Mononuclear cell (primary cell): ENCODE data around the gene PDLIM1. TPM values are rescaled to one million over a fixed set of nuclear protein-coding genes. Genes with fewer than 3 reads are reported as not detected.

Source experiments
- H3K27me3 ChIP-seq: 2 replicates; pipeline ENCODE4 v1.6.0; 2011; ENCODE audit warnings: low read length, control low read depth; ENCODE audit not compliant: insufficient read depth
- H3K4me1 ChIP-seq: 2 replicates; pipeline ENCODE4 v1.5.1; 2011; ENCODE audit warnings: mild to moderate bottlenecking, low read length, control low read depth; ENCODE audit not compliant: insufficient read depth
- H3K4me3 ChIP-seq: 2 replicates; pipeline ENCODE4 v1.5.1; 2011; ENCODE audit warnings: mild to moderate bottlenecking, low read length, moderate library complexity
- H3K9me3 ChIP-seq: 2 replicates; pipeline ENCODE4 v1.5.1; 2011; ENCODE audit warnings: low read depth, mild to moderate bottlenecking, control low read depth, low read length
- total RNA-seq: library from RNA; depleted of rRNA; stranded (reverse); fragments of >200 nt; gene quantifications from one replicate; pipeline ENCODE4 v1.2.3, GENCODE V29; 2012

PDLIM1 gene
- total RNA-seq, 1 donor = 19.9 TPM

GRCh38 chr10:95285556-95285955 is 5.2 kb downstream of the PDLIM1 start:
- Histone ChIP-seq H3K4me3 (no peak overlapping the region), H3K9me3 (no peaks in the 10 kb centered on the region), H3K4me1 (peaks cover 11% of the 10 kb centered on the region), H3K27me3 (peaks cover 16% of the 10 kb centered on the region)

DNA sequence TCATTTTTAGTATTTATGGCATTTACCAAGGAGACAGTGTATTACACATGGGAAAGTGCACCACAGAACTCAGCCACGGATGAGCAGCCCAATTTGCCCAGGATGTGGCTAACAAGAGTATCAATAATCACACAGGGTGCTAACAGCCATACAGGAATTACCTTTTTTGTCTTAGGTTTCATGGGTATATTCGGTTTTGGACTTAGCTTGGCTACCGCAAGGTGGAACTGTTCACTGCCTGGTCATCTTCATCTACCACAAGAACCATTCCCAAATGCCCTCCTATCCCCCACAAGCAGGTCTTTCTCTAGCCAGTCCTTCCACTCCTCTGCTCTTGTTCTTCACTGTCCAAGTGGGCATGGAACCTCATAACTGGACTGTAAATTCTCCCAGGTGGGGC is 6.0 kb downstream of the PDLIM1 start:
- H3K9me3 ChIP-seq = no peaks in the 10 kb centered on the region
- H3K4me3 ChIP-seq = no peak overlapping the region
- H3K4me1 ChIP-seq = peaks cover 8% of the 10 kb centered on the region
- H3K27me3 ChIP-seq = peaks cover 13% of the 10 kb centered on the region

DNA sequence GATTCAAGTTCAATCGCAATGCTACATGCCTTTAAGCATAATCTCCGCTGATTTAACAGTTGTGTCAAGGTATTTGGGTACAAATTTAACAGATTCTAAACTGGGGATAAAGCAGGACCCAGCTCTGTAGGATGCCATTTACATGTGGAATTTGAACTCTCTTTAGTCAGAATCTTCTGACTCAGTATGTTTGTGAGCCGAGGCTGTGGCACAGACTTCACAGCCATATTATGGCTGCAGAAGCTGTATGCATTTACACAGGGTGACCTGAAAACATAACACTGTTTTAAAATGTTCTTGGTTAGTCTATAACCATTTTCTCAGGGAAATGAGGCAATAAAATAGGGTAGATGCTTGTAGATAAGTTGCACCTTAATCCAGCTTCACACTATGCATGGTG is 8.7 kb downstream of the PDLIM1 start:
- H3K9me3 ChIP-seq = no peaks in the 10 kb centered on the region
- H3K27me3 ChIP-seq = no peaks in the 10 kb centered on the region
- H3K4me1 ChIP-seq = no peaks in the 10 kb centered on the region
- H3K4me3 ChIP-seq = no peak overlapping the region

- no peaks in the 10 kb centered on the region for H3K27me3 ChIP-seq
- no peaks in the 10 kb centered on the region for H3K9me3 ChIP-seq
- H3K4me3 ChIP-seq = no peak overlapping the region
- no peaks in the 10 kb centered on the region for H3K4me1 ChIP-seq
Measured at GRCh38 chr10:95281206-95281605, 9.6 kb downstream of the PDLIM1 start.

DNA sequence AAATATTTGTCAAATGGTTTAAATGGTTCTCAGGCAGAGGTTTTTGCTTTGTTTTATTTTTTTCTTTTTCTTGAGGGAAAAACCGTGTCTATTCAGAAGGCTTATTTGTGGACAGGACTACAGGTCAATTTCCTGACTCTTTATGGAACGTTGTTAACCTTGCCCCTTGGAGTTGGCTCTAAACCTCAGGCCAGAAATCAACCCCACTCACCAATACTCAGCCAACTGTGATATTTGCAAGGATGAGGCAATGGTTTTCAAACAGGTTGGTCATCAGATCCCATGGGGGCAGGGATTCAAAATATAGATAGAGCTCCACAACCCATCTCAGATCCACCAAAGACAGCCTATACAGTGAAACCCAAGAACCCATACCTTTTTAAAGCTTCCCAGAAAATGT is 10.2 kb downstream of the PDLIM1 start:
- Histone ChIP-seq H3K9me3 (no peaks in the 10 kb centered on the region), H3K4me1 (no peaks in the 10 kb centered on the region), H3K27me3 (no peaks in the 10 kb centered on the region), H3K4me3 (no peak overlapping the region)

DNA sequence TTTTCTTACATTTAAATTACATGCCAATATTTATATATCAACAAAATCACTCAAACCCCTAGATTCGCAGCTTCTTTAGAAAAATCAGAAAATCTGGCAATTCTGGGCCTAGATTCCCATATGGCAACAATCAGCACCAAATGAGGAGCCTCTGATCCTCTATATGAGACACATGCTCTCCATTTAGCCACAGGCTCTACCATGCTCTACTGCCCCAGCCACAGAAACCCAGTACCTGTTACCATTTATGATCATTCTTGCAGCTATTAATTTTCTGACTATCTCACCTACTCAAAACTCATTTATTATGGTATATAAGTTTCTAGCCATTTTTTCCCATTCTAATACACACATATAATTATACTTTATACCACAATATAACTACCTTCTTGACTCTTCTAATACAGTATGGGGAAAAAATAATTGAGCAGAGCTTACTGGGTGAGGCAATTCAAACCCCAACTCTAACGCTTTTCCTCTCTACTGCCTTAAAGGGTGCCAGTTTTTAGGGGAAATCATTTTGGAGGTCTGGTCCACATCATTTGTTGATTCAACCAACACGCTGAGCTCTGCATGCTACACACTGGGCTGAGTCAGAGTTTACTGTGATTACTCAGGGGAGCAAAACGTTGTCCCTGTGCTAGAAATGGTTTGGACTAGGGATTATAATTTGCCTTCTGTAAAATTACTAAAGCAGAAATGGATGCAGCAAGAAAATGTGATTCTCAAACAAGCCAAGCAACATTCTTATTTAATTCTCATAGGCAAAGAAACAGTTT is 11.6 kb downstream of the PDLIM1 start:
- no peak overlapping the region for H3K4me3 ChIP-seq
- H3K4me1 ChIP-seq = no peaks in the 10 kb centered on the region
- H3K27me3 ChIP-seq = no peaks in the 10 kb centered on the region
- no peaks in the 10 kb centered on the region for H3K9me3 ChIP-seq

- H3K27me3 ChIP-seq = no peaks in the 10 kb centered on the region
- no peaks in the 10 kb centered on the region for H3K9me3 ChIP-seq
- H3K4me3 ChIP-seq = no peak overlapping the region
Measured at GRCh38 chr10:95278061-95278988, 12.5 kb downstream of the PDLIM1 start.

GRCh38 chr10:95277614-95278013 is 13.2 kb downstream of the PDLIM1 start:
- Histone ChIP-seq H3K4me3 (no peak overlapping the region), H3K4me1 (no peaks in the 10 kb centered on the region), H3K9me3 (no peaks in the 10 kb centered on the region), H3K27me3 (no peaks in the 10 kb centered on the region)

More at GRCh38 chr10:95278061-95278988, 12.5 kb downstream of the PDLIM1 start:
- H3K4me1 ChIP-seq = no peaks in the 10 kb centered on the region

DNA sequence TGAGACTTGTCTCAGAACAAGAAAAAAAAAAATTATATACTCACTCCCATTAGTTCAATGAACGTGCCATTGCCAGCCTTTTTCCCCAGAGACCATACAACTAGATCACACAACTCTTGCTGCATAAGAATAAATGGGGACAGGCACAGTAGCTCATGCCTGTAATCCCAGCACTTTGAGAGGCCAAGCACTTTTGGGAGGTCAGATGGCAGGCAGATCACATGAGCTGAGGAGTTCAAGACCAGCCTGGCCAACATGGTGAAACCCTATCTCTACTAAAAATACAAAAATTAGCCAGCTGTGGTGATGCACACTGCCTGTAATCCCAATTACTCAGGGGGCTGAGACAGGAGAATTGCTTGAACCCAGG is 13.6 kb downstream of the PDLIM1 start:
- no peaks in the 10 kb centered on the region for H3K9me3 ChIP-seq
- H3K4me3 ChIP-seq = no peak overlapping the region
- no peaks in the 10 kb centered on the region for H3K27me3 ChIP-seq
- H3K4me1 ChIP-seq = no peaks in the 10 kb centered on the region

GRCh38 chr10:95276367-95277200 is 14.2 kb downstream of the PDLIM1 start:
- Histone ChIP-seq H3K9me3 (no peaks in the 10 kb centered on the region), H3K4me3 (no peak overlapping the region), H3K4me1 (no peaks in the 10 kb centered on the region), H3K27me3 (no peaks in the 10 kb centered on the region)

DNA sequence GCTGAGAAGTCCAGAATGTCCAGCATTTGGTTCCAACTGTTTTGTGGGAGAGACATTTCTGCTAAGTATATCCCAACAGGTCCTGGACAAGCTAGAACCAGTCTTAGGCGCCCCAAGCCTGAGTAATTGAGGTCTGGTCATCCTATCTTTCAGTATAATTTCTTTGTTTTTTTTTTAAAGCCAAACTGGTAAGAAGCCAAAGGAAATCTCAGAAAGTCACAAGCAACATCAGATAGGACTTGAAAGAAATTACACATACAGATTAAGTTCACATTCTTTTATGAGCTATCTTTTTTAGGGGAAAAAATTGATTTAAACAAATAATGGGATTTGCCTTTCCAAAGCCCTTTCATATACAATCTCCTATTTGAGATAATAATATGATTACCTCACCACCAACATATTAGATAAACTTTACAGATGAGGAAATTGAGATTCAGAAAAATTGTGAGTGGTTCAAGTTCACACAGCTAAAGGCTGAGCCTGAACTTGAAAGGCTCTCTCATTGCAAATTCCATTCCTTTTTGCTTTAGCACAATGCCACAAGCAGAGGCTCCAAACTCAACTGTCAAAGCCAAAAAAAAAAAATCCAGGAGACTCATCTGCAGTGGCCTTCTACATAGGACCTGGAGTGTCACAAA is 15.0 kb downstream of the PDLIM1 start:
- no peaks in the 10 kb centered on the region for H3K4me1 ChIP-seq
- no peaks in the 10 kb centered on the region for H3K9me3 ChIP-seq
- H3K4me3 ChIP-seq = no peak overlapping the region
- H3K27me3 ChIP-seq = no peaks in the 10 kb centered on the region

GRCh38 chr10:95273393-95274312 is 17.1 kb downstream of the PDLIM1 start:
- Histone ChIP-seq H3K4me3 (no peak overlapping the region), H3K27me3 (no peaks in the 10 kb centered on the region)

GRCh38 chr10:95268438-95268837 is 22.4 kb downstream of the PDLIM1 start:
- Histone ChIP-seq H3K4me1 (no peaks in the 10 kb centered on the region), H3K27me3 (no peaks in the 10 kb centered on the region), H3K4me3 (no peak overlapping the region), H3K9me3 (no peaks in the 10 kb centered on the region)

More at GRCh38 chr10:95273393-95274312, 17.1 kb downstream of the PDLIM1 start:
- Histone ChIP-seq H3K9me3 (no peaks in the 10 kb centered on the region), H3K4me1 (no peaks in the 10 kb centered on the region)

DNA sequence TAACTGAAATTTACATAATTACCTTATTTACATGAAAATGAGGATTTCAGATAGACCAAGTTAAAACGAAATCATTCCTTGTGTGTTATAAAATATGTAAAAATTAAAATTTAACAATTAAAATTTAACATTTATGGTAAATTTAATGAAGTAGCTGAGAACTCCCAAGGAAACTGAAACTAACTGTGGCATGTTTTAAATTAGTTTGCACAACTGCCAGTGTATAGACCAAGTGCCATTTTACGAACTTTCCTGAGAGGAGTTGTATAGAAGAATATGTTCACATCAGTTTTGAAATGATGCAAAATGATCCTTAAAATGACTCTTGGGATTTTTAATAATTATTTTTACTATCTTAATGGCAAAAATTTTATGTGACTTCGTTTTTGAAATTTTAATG is 23.6 kb downstream of the PDLIM1 start:
- H3K4me1 ChIP-seq = no peaks in the 10 kb centered on the region
- H3K9me3 ChIP-seq = no peaks in the 10 kb centered on the region
- no peaks in the 10 kb centered on the region for H3K27me3 ChIP-seq
- no peak overlapping the region for H3K4me3 ChIP-seq
